Glomerular visceral epithelial cell (primary cell): ENCODE measurements around the gene RCC2.
A peak's percentile ranks its signal among the peaks of the same experiment; 100 is the strongest.

Experiments used
- DNase-seq: peaks from one replicate; pipeline ENCODE4 v3.0.0-alpha.2; 2016; ENCODE audit errors: extremely low spot score

The RCC2 gene

DNA sequence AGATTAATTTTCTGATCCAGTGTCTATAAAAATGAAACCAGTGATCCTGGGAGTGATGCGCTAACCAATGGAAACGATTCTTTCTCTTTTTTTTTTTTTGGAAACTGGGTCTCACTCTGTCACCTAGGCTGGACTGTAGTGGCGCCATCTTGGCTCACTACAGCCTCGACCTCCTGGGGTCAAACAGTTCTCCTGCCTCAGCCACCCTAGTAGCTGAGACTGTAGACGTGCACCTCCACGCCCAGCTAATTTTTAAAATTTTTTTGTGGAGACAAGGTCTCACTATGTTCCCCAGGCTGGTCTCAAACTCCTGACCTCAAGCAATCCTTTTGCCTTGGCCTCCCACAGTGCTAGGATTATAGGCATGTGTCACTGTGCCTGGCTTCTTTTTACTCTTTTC lies 3.4 kb upstream of the RCC2 start:
- DNase-seq, result no peak

DNA sequence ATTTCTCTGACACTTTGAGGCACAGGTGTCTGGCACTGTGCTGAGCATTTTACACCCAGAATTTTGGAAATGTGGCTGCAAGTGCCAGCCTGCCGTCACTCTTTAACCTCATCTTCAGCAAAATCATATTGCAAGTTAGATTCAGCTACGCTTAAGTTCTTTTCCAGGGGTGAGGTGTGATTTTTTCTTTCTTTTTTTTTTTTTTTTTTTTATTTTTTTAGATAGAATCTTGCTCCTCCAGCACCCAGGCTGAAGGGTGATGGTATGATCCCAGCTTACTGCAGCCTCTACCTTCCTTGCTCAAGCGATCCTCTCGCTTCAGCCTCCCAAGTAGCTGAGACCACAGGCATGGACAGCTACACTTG lies 2.5 kb upstream of the RCC2 start:
- no peak for DNase-seq

DNA sequence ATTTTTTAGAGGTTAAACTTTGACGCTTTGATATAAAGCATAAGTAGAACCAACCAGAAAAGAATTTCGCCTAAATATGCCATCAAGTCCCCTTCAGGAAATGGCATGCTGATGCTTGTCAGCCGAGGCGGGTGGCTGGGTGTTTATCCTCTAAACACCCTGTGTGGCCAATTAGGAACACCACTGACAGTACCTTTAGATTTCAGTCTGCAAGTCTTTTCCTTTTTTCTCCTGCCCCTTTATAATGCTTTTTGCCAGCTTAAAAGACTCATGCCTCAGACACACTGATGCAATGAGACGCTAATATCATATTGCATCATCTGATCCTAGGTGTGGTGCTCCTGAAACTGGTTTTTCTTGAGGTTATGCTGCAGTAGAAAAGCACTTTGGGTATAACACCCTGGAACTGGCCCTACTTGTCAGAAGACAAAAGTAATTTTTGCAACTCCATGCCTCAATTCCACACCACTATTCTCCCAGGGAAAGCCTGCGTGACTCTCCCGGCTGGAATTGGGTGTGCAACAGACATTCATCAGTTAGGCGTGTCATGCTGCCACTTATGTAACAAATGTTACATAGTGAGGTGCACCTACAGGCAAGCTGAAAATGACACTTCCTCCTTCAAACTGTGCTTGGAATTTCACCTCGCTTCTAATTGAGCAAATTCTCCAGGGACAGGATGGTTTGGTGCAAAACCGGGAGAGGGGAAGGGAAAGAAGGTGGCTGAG lies 2.0 kb upstream of the RCC2 start:
- DNase-seq, result peak; percentile 23

DNA sequence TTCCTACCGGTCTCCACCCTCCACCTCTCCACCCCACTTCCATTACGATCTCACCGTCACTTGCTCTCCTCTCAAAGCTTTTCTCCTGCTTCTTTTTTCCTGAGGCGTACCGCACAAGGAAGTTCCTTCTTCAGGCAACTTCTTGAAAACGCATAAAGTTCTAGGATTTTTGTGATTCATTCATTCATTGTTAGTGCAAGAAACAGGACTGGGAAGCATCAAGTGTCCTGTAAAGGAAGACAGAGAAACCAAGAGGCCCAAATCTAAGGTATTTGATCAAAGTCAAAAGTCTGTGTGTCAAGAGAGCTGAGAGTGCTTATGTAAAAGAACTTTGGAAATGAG lies 1.3 kb upstream of the RCC2 start:
- no peak for DNase-seq

DNA sequence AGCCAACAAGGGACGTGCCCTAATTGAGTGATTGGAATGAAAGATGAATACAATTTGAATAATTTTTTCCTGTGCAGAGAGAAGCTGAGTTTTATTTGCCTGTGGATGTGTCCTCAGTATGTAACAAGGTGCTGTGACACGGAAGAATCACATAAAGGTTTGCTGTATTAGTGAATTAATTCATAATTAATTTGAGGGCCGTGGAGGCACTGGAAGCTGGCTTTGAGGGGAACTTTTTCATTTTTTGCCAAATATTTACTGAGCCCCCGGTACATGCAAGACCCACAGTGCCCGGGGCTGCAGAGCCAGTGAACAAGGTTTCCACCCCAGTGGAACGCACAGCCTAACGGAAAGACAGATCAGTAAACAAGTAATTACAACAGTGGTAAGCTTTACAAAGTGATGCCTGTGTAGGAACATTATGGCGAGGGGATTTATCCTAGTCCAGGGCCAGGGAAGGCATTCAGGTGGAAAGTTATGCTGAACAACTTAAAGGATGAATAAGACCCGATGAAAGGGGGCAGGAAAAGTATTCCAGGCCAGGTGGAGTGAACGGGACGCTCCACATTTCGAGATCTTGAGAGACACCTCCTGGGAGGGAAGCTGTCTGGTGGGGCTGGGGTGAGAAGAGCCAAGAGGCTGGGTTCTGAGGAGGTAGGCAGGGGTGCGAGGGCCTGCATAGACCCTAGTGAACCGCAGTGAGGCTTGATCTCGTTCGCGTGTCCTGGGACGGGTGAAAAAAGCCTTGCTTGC lies 773 bp upstream of the RCC2 start:
- no peak for DNase-seq

DNA sequence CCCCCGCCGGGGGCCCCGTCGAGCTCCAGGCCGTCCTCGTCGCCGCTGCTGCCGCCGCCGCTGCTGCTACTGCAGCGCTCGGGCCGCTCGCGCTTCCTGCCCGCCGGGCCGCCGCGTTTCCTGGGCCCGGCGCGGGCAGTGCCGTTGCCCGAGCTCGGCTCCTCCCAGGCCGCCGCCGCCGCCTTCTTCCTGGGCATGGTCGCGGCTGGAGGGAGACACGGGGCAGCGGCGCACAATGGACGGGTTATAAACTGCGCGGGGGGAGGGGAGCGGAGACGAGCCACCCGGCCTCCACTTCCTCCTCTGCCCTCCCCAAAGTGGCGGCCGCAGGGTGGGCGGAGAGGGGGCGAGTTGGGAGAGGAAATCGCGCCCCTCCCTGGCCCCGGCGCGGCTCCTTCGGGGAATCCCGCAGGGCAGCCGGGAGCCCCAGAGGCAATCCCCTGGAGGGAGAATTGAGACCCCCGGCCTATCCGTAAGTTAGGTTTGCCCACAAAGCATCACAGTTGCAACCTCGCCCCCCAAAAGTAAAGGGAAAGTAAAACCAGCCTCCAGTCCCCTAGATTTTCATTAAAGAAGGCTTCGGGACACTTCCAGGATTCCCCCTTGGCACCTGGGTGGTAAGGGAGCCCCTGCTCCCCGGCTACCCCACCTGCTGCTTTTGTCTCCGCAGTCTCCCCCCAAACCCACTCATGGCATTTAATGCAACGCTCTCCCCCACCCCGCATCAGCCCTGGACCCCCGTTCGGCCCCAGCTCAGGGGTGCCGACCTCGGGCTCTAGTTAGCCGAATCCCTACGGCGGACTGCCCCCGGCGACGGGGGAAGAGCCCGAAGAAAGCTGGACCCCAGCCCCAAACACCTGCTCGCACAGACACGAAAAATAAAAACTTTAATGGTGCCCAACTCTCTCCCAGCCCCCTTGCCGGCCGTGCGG lies 893 bp downstream of the RCC2 start:
- peak; percentile 71 for DNase-seq

DNA sequence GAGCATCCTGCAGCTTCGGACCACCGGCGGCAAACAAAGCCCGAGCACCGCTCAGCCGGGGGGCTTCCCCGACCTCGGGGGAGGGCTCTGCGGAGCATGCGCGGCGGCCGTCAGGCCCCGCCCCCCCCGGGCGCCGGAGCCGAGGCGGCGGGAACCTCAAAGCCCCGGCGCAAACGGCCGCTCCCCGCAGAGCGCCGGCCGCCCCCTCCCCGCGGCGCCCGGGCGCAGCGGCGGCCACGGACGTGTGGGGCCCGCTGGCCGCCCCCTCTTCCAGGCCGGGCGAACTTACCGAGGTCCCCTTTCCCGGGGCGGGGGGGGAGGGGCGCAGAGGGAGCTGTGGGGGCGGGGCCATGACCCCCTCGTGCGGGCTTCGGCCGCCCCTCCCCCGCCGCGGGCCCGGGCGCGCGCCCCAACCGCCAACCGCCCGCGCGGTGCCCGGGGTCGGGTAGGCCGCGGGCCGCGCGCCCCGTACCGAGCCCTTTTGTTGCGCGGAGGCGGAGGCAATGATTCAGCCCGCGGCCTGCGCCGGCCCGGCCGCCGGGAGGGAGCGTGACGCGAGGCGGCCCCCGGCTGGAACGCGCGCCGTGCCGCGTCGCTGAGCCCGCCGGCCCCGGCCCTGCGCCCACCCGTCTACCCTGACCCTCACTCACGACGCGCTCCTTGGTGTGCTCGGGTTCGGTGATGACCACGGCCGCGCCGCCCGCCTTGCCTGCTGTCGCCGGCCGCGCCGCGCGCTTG lies 1.7 kb downstream of the RCC2 start:
- peak; percentile 63 for DNase-seq

DNA sequence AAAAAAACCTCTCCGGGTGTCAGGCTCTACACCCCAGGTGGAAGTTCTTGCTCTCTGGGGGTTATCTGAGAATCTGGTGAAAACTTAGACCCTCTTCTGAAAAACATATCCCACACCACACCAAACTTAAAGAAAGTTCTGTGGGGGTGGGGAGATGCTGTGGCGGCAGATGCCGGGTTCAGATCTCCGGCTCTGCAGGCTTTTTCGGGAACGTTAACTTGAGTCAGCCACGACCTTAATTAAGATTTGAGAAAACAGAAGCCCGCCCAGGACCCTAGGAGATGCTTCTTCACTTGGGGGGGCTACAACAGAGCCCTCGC lies 2.3 kb downstream of the RCC2 start:
- DNase-seq, result no peak

DNA sequence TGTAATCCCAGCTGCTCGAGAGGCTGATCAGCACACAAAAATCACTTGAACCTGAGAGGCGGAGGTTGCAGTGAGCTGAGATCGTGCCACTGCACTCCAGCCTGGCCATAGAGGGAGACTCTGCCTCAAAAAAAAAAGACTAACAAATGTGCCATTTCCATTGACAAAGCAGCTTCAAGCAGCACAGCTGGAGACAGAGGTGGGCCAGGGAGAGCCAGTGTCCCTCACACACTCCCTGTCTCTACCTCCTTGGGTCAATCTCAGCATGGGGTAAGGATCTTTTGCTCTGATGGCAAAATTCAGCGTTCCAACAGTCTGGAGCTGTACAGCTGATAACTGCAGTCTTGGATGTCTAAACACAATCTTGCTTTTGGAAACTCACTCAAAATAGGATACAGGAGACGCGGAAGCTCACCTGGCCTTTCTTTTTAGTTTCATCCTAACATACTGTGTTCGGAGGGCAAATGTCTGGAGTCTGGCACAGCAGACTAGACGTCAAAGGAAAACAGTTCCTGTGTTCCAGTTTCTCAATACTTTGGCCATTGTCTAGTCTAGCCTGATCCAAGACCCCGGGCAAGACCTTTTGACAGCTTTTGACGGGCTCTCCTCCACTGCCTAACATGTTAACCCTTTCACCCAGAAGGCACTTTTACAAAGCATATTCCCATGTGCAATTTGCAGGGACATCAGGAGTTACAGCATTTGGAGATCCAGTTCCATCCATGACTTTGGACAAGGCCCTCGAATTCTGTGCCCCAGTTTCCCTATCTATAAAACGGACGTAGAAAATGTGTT lies 2.9 kb downstream of the RCC2 start:
- DNase-seq, result no peak

DNA sequence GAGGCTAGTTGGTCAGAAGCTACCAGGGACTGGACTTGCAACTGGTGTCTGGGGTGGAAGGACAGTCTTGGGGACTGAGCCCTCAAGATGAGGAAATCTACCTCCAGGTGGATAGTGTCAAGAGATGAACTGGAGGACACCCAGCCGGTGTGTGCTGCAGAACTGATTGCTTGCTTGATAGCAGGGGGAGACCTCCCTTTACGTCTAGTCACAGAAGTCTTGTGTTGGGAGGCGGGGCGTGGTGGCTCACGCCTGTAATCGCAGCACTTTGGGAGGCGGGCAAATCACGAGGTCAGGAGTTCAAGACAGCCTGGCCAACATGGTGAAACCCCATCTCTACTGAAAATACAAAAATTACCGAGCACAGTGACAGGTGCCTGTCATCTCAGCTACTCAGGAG lies 4.9 kb downstream of the RCC2 start:
- DNase-seq, result no peak

DNA sequence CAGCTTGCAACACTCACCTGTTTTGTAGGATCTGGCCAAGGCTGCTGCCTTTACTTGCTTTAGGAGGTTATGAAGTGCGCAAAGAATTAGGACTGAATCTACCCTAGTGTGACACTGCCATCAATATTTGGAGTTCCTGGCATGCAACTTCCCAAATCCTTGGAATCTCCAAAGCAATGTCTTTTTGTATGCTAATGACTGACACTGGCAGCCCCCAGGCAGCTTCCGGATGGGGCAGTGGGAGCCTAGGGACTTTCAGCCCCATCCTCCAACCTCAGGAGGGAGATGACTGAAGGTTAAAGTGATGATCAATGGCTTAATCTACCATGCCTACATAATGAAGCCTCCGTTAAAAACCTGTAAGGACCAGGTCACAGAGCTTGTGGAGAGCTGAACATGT lies 5.5 kb downstream of the RCC2 start:
- no peak for DNase-seq

DNA sequence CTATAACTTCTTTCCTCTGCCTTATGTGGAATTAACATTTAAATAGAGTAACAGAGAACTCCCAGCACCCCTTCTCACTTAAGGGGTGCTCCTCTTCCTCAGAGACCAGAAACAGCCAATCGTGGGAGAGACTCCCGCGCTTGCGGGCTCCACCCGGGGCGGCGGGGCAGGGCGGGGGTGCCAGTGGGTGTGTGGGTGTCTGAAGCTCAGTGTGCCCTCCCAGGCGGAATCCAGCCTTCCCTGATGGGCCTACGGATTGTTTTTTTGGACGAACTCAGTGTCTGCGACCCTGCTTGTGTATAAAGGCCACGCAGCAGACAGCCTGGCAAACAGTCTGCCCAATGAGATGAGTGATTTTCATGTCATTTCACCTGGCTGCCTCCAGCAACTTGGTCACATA lies 6.2 kb downstream of the RCC2 start:
- no peak for DNase-seq

DNA sequence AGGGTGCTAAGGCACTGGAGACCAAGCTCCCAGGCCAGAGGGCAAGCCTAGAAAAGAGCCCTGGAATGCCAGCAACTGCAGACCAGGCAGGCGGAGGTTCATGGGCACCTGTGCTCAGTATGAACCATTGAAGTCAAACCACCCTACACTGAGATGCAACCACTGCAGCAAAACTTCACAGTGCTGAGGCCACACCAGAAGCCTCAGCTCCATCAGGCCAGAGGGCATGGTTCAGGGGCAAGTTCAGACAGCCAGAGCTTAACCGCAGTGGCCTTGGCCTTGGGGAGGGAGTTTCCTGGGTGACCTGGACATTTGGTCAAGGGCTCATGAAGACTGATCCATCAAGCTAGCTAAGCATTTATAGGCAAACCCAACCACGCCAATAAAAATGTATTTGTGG lies 7.1 kb downstream of the RCC2 start:
- DNase-seq, result no peak

DNA sequence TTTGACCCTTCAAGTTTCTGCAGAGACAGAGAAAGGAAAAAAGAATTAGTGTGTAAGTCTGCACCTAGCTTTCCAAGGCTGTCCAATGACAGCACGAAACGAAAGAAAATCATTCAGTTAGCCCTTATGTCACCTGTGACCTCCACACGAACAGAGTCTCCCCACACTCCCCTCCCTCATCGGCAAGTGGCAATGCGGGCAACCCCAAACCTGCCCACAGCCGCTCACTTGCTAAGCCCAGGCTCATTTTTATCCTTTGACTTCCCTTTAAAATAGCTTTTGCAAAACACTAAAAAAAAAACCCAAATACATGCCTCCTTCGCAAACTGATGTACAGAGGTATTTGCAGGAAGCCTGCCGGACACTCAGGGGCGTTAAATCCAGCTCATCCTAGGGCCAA lies 10.3 kb downstream of the RCC2 start:
- no peak for DNase-seq

DNA sequence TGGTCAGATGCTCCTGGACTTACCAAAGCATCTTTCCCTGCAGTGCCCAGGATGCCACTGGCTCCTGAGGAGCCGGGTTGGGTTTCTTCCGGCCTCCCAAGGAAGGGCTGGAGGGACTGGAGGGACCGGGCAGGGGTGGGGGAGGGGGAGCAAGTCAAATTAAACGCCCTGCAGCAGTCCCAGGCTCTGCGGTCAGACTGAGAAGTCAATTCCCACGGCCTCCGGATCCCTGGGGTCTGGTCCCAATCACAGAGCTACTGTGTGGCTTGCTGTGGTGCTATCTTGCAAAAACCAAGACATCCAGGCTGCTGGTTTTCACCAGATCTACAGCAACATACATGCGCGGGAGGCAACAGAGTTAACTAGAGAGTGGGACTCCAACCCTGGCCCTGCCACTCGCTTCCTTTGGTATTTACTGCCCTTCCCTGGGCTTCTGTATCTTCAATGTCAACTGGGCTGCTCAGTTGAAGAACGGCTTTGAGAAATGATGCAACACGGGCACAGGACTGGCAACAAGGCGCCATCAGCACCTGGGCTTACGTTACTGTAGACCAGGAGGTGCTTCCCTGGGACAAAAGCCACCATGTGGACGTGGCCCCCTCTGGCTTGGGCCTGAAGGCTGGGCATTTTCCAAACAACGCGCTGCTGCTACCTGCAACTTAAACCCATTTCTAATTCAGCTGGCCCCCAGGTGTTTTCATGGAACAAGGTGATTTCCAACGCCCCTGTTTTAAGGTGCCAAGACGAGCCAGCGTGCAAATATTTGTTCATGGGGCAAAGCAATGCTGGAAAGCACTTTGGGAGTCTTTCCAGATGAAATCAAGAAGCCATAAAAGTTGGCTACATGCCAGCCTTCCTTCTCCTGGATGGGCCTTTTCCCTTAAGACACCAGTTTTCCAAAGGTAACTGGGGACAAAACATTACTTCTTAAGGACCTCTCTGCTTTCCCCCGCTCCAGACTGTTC lies 11.5 kb downstream of the RCC2 start:
- no peak for DNase-seq

DNA sequence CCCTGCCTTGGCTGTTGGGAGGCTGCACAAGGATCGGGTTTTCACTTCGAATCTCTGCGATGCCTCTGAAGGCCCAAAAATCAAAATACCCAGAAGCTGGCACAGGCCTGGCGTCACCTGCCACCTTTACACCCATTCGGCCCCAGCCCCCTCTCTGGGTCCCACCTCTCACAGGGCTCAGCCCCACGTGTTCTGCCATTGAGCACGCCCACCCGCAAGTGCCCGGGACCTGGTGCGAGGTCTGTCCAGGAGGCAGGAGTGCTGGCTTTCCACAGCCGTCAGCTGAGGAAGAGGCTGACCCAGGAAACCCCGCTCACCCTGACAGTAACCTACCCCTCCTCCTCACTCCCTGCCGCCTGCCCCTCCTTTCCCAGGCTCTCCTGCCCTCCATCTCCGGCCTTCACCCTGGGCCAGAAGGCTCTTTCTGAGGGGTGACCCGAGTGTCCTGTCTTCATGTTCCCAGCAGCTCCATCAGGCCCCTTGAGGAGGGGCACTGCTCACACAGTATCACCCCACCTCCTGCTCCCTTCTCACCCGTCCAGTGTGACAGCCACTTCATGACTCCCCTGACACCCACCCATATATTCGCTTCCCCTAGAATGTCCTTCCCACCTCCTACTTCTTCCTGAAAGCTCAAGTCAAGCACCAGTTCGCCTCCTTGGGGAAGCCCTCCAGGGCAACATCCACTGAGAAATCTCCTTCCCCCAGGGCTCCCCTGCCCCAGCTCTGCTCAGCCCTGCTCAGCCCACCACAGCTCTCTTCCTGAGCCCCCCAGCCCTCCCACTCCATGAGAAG lies 13.5 kb downstream of the RCC2 start:
- no peak for DNase-seq

DNA sequence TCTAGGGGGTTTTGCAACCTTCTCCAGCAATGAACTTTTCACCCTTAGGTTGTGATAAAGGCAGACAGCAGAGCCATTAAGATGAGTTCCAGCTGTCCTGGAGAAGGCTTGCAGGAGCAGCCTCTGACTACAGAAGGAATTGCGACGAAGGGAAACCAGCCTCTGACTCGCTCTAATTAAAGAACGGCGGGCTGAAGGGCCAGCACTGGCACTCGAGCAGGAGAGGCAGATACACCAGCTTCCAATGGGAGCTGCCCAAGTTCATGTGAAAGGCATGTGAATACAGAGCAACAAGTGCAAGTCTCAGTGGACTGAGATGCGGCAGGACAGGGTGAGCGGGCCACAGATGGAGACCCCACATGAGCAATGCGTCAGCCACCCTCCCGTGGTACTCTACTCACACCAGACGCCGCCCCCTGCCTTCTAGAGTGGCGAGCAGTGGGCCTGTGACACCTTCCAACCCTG lies 15.7 kb downstream of the RCC2 start:
- no peak for DNase-seq

DNA sequence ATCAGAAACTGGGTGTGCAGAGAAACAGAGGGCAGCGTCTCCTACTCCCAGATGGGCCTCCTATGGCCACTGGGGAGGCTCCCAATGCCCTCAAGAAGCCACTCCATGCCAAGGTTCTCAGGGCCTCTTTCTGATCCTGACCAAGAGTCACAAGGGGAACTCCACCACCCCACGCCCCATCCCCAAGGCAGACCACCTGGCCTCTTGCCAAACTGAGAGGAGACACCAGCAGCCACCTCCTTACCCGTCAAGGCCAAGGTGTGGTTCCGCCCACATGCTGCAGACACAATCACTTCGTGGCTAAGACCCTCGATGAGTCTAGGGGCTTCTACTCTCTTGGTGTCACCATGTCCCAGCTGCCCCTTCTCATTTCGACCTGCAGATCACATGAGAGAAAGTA lies 17.0 kb downstream of the RCC2 start:
- no peak for DNase-seq

DNA sequence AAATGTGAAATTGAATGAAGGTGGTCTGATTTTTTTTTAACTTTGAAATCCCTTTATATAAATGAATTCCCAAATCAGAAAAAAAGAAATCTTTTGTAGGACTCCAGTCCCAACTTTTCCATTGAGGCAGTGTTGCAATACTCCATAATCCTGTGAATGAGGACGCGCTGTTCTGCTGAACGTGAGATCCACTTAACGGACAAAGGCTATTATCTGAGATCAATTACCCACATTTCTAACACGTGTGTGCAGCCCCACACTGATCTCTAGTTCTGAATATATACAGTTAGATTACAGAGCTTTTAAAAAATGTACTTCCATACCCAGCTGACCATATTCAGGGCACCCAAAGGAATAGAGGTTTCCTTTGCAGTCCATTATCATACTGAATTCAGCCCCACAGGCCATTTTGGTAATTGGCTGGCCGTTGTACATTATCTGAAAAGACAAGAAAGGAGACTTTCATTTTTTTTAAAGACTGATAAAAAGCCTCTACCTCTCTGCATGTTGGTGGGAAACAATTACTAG lies 19.0 kb downstream of the RCC2 start:
- DNase-seq, result no peak
